Adrenal gland (tissue), 5 donors: ENCODE results near the gene TGFBRAP1.

Experiments
- CTCF ChIP-seq, 6 experiments: fragments of 450-650 bp in 4 of 6; fragments of 200-600 bp in 2 of 6; sonication (generic) in 1 of 6; IDR thresholded peaks; 1 replicate in 5 of 6; 2 replicates in 1 of 6; pipeline versions ENCODE4 v1.5.1 to v1.8.0; 2016 to 2021; ENCODE audit warnings: antibody characterized with exemption in 6 of 6, mild to moderate bottlenecking in 2 of 6, moderate library complexity in 1 of 6
- POLR2A ChIP-seq, 2 donors: fragments of 450-650 bp; IDR thresholded peaks; one replicate each; pipeline ENCODE4 v1.6.1; 2017; ENCODE audit warnings: antibody characterized with exemption in 2 of 2, mild to moderate bottlenecking in 2 of 2, moderate library complexity in 1 of 2
- donor health status: DM: no; HTN: no; CAD: no.

GRCh38 chr2:105364436-105365139, 35.1 kb upstream of the TGFBRAP1 start:
- TF ChIP-seq CTCF (IDR thresholded peaks at IDR 0.05) (no peak), POLR2A (IDR thresholded peaks at IDR 0.05) (no peak)
